Measurements from ENCODE around the gene DTNB. TPM values are rescaled to one million over a fixed set of nuclear protein-coding genes. Genes with fewer than 3 reads are reported as not detected.

The DTNB gene
- total RNA-seq, 4 donors from 2014 or later: 3.0 to 7.5 (median 4.3) TPM

DNA sequence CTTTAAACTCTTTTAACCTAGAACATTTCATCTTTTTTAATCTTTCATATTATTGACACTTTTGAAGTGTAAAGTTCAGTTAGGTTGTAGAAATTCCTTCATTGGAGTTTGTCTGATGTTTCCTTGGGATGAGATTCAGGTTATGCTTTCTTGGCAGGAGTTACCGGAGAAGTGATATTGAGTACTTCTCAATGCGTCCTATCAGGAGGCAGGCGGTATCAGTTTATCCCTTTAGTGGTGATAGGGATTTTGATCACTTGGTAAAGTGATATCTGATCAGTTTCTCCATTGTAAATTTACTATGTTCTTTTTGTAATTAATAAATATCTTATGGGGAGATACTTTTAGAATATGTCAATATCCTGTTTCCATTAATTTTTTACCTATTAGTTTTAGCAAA is 78.4 kb downstream of the DTNB start:
- H3K36me3 ChIP-seq: no peaks in the 10 kb centered on the region
- no peak overlapping the region for H3K27ac ChIP-seq (replicated peaks in 1 of 4)
- no peaks in the 10 kb centered on the region for H3K4me1 ChIP-seq
- no peak overlapping the region for H3K4me3 ChIP-seq
- TF ChIP-seq POLR2AphosphoS5 (IDR thresholded peaks at IDR 0.05) (no peak), POLR2A (IDR thresholded peaks at IDR 0.05; ENCODE audit: low read depth) (no peak), EP300 (IDR thresholded peaks at IDR 0.05) (no peak)
- TF ChIP-seq, protein P1, sequence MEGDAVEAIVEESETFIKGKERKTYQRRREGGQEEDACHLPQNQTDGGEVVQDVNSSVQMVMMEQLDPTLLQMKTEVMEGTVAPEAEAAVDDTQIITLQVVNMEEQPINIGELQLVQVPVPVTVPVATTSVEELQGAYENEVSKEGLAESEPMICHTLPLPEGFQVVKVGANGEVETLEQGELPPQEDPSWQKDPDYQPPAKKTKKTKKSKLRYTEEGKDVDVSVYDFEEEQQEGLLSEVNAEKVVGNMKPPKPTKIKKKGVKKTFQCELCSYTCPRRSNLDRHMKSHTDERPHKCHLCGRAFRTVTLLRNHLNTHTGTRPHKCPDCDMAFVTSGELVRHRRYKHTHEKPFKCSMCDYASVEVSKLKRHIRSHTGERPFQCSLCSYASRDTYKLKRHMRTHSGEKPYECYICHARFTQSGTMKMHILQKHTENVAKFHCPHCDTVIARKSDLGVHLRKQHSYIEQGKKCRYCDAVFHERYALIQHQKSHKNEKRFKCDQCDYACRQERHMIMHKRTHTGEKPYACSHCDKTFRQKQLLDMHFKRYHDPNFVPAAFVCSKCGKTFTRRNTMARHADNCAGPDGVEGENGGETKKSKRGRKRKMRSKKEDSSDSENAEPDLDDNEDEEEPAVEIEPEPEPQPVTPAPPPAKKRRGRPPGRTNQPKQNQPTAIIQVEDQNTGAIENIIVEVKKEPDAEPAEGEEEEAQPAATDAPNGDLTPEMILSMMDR (IDR thresholded peaks at IDR 0.05): no peak
- no peaks in the 10 kb centered on the region for H3K9me3 ChIP-seq
- H3K27me3 ChIP-seq: no peaks in the 10 kb centered on the region
- intact Hi-C loops (cut with DNase I): no loop called here
- no peak for DNase-seq (ENCODE audit: extremely low spot score)
- WGBS: 98% methylated on average over 3 of the region's 3 CpGs

GRCh38 chr2:25592766-25593292 is 80.5 kb downstream of the DTNB start:
- no peaks in the 10 kb centered on the region for H3K4me1 ChIP-seq
- WGBS: 88% methylated on average over 8 of the region's 8 CpGs
- H3K4me3 ChIP-seq: no peak overlapping the region
- DNase-seq (ENCODE audit: extremely low spot score): no peak
- intact Hi-C loops (cut with DNase I): no loop called here
- no peaks in the 10 kb centered on the region for H3K36me3 ChIP-seq
- no peaks in the 10 kb centered on the region for H3K9me3 ChIP-seq
- H3K27ac ChIP-seq (replicated peaks in 1 of 4): no peak overlapping the region
- TF ChIP-seq, protein P1 (IDR thresholded peaks at IDR 0.05): no peak
- TF ChIP-seq POLR2A (IDR thresholded peaks at IDR 0.05; ENCODE audit: low read depth) (no peak), EP300 (IDR thresholded peaks at IDR 0.05) (no peak), POLR2AphosphoS5 (IDR thresholded peaks at IDR 0.05) (no peak)
- no peaks in the 10 kb centered on the region for H3K27me3 ChIP-seq

- DNase-seq (ENCODE audit: extremely low spot score): no peak
- no peaks in the 10 kb centered on the region for H3K9me3 ChIP-seq
- no peak overlapping the region for H3K27ac ChIP-seq (replicated peaks in 1 of 4)
- no peaks in the 10 kb centered on the region for H3K4me1 ChIP-seq
- no peaks in the 10 kb centered on the region for H3K27me3 ChIP-seq
- no peaks in the 10 kb centered on the region for H3K36me3 ChIP-seq
- intact Hi-C loops (cut with DNase I): no loop called here
- TF ChIP-seq, protein P1 (IDR thresholded peaks at IDR 0.05): no peak
- TF ChIP-seq EP300 (IDR thresholded peaks at IDR 0.05) (no peak), POLR2AphosphoS5 (IDR thresholded peaks at IDR 0.05) (no peak), POLR2A (IDR thresholded peaks at IDR 0.05; ENCODE audit: low read depth) (no peak)
- no peak overlapping the region for H3K4me3 ChIP-seq
- 93% methylated on average over 2 of the region's 15 CpGs for WGBS
Measured at GRCh38 chr2:25590921-25591505, 82.4 kb downstream of the DTNB start.

DNA sequence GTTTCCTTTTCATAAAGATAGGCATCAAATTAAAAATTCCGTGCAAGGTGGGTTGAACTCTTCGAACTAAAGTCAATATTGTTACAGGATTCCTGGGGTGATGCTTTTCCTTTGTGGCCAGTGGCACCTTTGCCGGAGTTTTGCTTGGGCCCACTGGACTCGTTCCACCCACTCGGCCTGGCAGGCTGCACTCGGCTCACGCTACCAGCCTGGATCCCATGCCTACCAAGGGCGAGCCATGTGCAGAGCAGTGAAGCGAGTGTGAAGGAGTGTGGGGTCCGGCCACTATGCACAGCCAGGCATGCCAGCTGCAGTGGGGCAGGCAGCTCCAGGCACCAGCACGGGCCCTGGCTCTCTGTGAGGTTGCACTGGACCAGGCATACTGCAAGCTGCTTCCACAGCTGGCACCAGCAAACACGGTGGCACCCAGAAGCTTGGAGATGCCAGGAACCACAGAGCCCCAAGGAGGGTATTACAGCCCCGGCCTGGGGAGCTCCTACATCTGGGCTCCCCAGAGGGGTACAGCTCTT is 83.6 kb downstream of the DTNB start:
- intact Hi-C loops (cut with DNase I): no loop called here
- H3K9me3 ChIP-seq: no peaks in the 10 kb centered on the region
- no peaks in the 10 kb centered on the region for H3K4me1 ChIP-seq
- H3K4me3 ChIP-seq: no peak overlapping the region
- H3K36me3 ChIP-seq: no peaks in the 10 kb centered on the region
- no peak for DNase-seq (ENCODE audit: extremely low spot score)
- no peaks in the 10 kb centered on the region for H3K27me3 ChIP-seq
- no peak overlapping the region for H3K27ac ChIP-seq (replicated peaks in 1 of 4)
- 97% methylated on average over 12 of the region's 13 CpGs for WGBS
- TF ChIP-seq, protein P1 (IDR thresholded peaks at IDR 0.05): no peak
- TF ChIP-seq EP300 (IDR thresholded peaks at IDR 0.05) (no peak), POLR2A (IDR thresholded peaks at IDR 0.05; ENCODE audit: low read depth) (no peak), POLR2AphosphoS5 (IDR thresholded peaks at IDR 0.05) (no peak)

Measured in esophagus muscularis mucosa (tissue), 4 donors.